Suprapubic skin (tissue), 4 donors: Measurements from ENCODE around the gene TNFRSF19. TPM values are rescaled to one million over a fixed set of nuclear protein-coding genes. Genes with fewer than 3 reads are reported as not detected.

ENCODE experiments used
- DNase-seq, 2 donors: peaks; one replicate each; pipeline ENCODE4 v3.0.0-alpha.2; 2019; ENCODE audit warnings: low spot score in 2 of 2
- H3K27ac ChIP-seq: fragments of 200-600 bp; sonication (generic); one replicate; pipeline ENCODE4 v1.5.1; 2019
- H3K27me3 ChIP-seq: fragments of 200-600 bp; sonication (generic); one replicate; pipeline ENCODE4 v1.5.1; 2019
- H3K36me3 ChIP-seq: fragments of 200-600 bp; sonication (generic); one replicate; pipeline ENCODE4 v1.5.1; 2019
- H3K4me1 ChIP-seq: fragments of 200-600 bp; sonication (generic); one replicate; pipeline ENCODE4 v1.5.1; 2019
- H3K4me3 ChIP-seq: fragments of 200-600 bp; sonication (generic); one replicate; pipeline ENCODE4 v1.5.1; 2019; ENCODE audit warnings: mild to moderate bottlenecking
- H3K9me3 ChIP-seq: fragments of 200-600 bp; sonication (generic); one replicate; pipeline ENCODE4 v1.5.1; 2019
- CTCF ChIP-seq, 2 donors: fragments of 200-600 bp in 1 of 2; fragments of 450-650 bp in 1 of 2; sonication (generic) in 1 of 2; IDR thresholded peaks; one replicate each; pipeline ENCODE4 v1.5.1; 2016 to 2019; ENCODE audit warnings: antibody characterized with exemption in 2 of 2, mild to moderate bottlenecking in 1 of 2, moderate library complexity in 1 of 2
- EP300 ChIP-seq: sonication (generic); formaldehyde crosslinking; IDR thresholded peaks from one replicate; pipeline ENCODE4 v1.6.1; 2017; ENCODE audit warnings: antibody characterized with exemption
- POLR2A ChIP-seq, 2 donors: fragments of 450-650 bp; IDR thresholded peaks; one replicate each; pipeline ENCODE4 v1.6.1; 2017; ENCODE audit warnings: antibody characterized with exemption in 2 of 2, mild to moderate bottlenecking in 2 of 2, moderate library complexity in 2 of 2
- POLR2AphosphoS5 ChIP-seq, 3 donors: sonication (generic); formaldehyde crosslinking; IDR thresholded peaks; one replicate each; pipeline ENCODE4 v1.6.1; 2017; ENCODE audit warnings: antibody characterized with exemption in 3 of 3
- WGBS: methylation state at CpG from one replicate; pipeline ENCODE4 v1.1.5; 2018; 5-methylcytosine and 5-hydroxymethylcytosine counted together
- total RNA-seq, 4 donors: library from RNA; depleted of rRNA; stranded (reverse); fragments of >200 nt; gene quantifications; one replicate each; pipeline ENCODE4 v1.1.0, GENCODE V29; 2016

Gene TNFRSF19
- total RNA-seq, 4 donors from 2014 or later: 74.6 to 100 (median 78.5) TPM

- Histone ChIP-seq H3K9me3 (no peaks in the 10 kb centered on the region), H3K4me3 (peak overlapping the region; percentile 67), H3K36me3 (no peaks in the 10 kb centered on the region), H3K27ac (peak overlapping the region; percentile 94), H3K4me1 (peaks cover 19% of the 10 kb centered on the region), H3K27me3 (no peaks in the 10 kb centered on the region)
- 44% methylated on average over 1 of the region's 1 CpG for WGBS
- TF ChIP-seq CTCF (IDR thresholded peaks at IDR 0.05): no peak
- TF ChIP-seq POLR2A (IDR thresholded peaks at IDR 0.05): no peak
- TF ChIP-seq POLR2AphosphoS5 (IDR thresholded peaks at IDR 0.05): no peak
- no peak for TF ChIP-seq EP300
- DNase-seq: no peak
Measured at GRCh38 chr13:23580684-23581060, 10.5 kb downstream of the TNFRSF19 start.

- no peak for DNase-seq
- Histone ChIP-seq H3K9me3 (no peaks in the 10 kb centered on the region), H3K36me3 (no peaks in the 10 kb centered on the region), H3K4me3 (no peak overlapping the region), H3K27me3 (no peaks in the 10 kb centered on the region), H3K27ac (no peak overlapping the region), H3K4me1 (peaks cover 17% of the 10 kb centered on the region)
- TF ChIP-seq EP300: no peak
- no peak for TF ChIP-seq POLR2AphosphoS5 (IDR thresholded peaks at IDR 0.05)
- no peak for TF ChIP-seq CTCF (IDR thresholded peaks at IDR 0.05)
- TF ChIP-seq POLR2A (IDR thresholded peaks at IDR 0.05): no peak
Measured at GRCh38 chr13:23583491-23583890, 13.3 kb downstream of the TNFRSF19 start.

GRCh38 chr13:23584275-23584674, 14.1 kb downstream of the TNFRSF19 start:
- no peaks in the 10 kb centered on the region for H3K36me3 ChIP-seq
- WGBS: 47% methylated on average over 2 of the region's 2 CpGs
- H3K9me3 ChIP-seq: no peaks in the 10 kb centered on the region
- no peak for DNase-seq
- no peaks in the 10 kb centered on the region for H3K27me3 ChIP-seq
- no peak overlapping the region for H3K4me3 ChIP-seq
- H3K27ac ChIP-seq: no peak overlapping the region
- no peak for TF ChIP-seq CTCF (IDR thresholded peaks at IDR 0.05)
- TF ChIP-seq POLR2AphosphoS5 (IDR thresholded peaks at IDR 0.05): no peak
- TF ChIP-seq EP300: no peak
- no peak for TF ChIP-seq POLR2A (IDR thresholded peaks at IDR 0.05)
- peaks cover 14% of the 10 kb centered on the region for H3K4me1 ChIP-seq

DNA sequence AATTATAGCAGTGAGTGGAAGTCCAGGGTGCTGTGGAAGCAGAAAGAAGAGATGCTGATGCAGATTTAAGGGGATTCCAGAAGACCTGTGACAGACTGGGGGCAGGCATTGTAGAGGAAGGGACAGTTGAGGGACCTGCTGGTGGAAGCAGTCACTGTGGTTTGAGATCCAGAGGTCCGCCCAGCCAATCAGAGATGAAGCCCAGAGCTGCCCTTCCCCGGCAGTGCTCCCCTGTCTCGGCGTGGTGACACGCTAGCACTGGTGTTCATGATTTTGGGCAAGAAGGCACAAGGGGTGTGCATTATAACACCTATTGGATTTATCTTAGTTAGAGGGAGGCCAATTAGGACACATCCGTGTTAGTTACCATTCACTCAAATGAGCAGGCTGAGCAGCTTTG, 16.1 kb downstream of the TNFRSF19 start:
- DNase-seq: no peak
- no peaks in the 10 kb centered on the region for H3K27me3 ChIP-seq
- no peak overlapping the region for H3K4me3 ChIP-seq
- H3K9me3 ChIP-seq: no peaks in the 10 kb centered on the region
- H3K4me1 ChIP-seq: peaks cover 8% of the 10 kb centered on the region
- WGBS: 54% methylated on average over 6 of the region's 6 CpGs
- no peak overlapping the region for H3K27ac ChIP-seq
- no peaks in the 10 kb centered on the region for H3K36me3 ChIP-seq
- TF ChIP-seq EP300 (no peak), CTCF (IDR thresholded peaks at IDR 0.05) (no peak)

GRCh38 chr13:23588666-23589065, 18.5 kb downstream of the TNFRSF19 start:
- Histone ChIP-seq H3K36me3 (peaks cover 8% of the 10 kb centered on the region), H3K27ac (no peak overlapping the region), H3K27me3 (no peaks in the 10 kb centered on the region), H3K9me3 (no peaks in the 10 kb centered on the region), H3K4me3 (no peak overlapping the region), H3K4me1 (peaks cover 8% of the 10 kb centered on the region)
- WGBS: 63% methylated on average over 7 of the region's 7 CpGs
- TF ChIP-seq POLR2AphosphoS5 (IDR thresholded peaks at IDR 0.05): no peak
- no peak for DNase-seq

GRCh38 chr13:23592596-23592995, 22.4 kb downstream of the TNFRSF19 start:
- TF ChIP-seq POLR2AphosphoS5 (IDR thresholded peaks at IDR 0.05): no peak
- no peak for TF ChIP-seq CTCF (IDR thresholded peaks at IDR 0.05)
- no peak for TF ChIP-seq EP300
- TF ChIP-seq POLR2A (IDR thresholded peaks at IDR 0.05): no peak
- peaks cover 8% of the 10 kb centered on the region for H3K4me1 ChIP-seq
- H3K27ac ChIP-seq: no peak overlapping the region
- WGBS: 88% methylated on average over 5 of the region's 5 CpGs
- peaks cover 22% of the 10 kb centered on the region for H3K36me3 ChIP-seq
- H3K27me3 ChIP-seq: no peaks in the 10 kb centered on the region
- no peak overlapping the region for H3K4me3 ChIP-seq
- no peaks in the 10 kb centered on the region for H3K9me3 ChIP-seq
- DNase-seq: no peak
